ENCODE results near the gene CEMIP2.

The CEMIP2 gene

GRCh38 chr9:71637375-71637774 lies 130.9 kb downstream of the CEMIP2 start:
- no peak for DNase-seq

DNA sequence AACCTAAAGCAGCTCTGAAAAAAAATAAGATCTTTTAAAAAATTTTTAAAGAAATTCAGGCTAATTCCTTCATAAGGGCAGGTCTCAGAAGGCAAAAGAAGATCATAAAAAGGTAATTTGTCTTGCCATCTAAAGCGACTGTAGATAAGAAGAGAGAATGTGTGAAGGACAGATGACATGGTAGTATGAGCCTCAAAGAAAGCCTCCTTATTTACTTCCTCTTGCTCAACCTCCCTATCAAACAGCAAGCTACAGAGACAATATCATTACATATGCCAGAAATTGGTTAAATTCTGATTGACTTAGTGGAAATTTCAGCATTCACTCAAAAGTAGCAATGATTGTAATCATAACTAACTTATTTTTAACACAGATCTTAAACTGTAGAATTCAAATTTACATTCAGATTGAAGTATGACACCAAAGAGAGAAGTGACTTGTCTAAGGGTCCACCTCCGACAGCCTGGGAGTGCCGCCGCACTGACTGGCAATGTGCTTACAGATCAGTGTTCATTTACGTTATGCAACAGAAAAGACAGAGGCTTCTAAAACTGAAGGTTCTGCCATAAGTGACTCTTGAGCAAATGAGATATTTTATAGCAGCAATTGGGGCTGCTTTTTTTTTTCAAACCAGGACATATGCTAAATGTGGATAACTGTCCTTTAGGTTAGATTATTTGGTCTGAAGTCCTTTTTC lies 132.0 kb downstream of the CEMIP2 start:
- no peak for DNase-seq

DNA sequence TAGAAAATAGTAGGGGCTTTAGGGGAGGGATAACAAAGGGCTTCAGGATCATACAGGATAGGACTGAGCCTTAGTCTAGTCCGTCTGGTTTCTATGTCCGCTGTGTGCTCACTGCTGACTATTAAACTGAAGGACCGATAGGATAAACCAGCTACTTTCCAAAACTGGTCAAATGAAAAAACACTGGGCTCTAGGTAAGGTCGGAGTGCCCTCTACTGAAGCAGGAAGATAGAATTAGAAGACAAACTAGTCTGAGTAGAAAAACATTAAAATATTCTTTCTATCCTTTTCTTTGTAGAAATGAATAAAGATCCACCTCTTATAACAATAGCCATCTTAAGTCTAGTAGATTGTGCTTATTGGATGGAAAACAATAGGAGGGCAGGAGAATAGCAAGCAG lies 133.6 kb downstream of the CEMIP2 start:
- no peak for DNase-seq

Data from stimulated activated CD4-positive, alpha-beta T cell treated with anti-CD3 and anti-CD28 coated beads, Interleukin-2, amount 100 ng/mL, for 48 hours (primary cell).